ENCODE data around the gene ELL.

Gene ELL

DNA sequence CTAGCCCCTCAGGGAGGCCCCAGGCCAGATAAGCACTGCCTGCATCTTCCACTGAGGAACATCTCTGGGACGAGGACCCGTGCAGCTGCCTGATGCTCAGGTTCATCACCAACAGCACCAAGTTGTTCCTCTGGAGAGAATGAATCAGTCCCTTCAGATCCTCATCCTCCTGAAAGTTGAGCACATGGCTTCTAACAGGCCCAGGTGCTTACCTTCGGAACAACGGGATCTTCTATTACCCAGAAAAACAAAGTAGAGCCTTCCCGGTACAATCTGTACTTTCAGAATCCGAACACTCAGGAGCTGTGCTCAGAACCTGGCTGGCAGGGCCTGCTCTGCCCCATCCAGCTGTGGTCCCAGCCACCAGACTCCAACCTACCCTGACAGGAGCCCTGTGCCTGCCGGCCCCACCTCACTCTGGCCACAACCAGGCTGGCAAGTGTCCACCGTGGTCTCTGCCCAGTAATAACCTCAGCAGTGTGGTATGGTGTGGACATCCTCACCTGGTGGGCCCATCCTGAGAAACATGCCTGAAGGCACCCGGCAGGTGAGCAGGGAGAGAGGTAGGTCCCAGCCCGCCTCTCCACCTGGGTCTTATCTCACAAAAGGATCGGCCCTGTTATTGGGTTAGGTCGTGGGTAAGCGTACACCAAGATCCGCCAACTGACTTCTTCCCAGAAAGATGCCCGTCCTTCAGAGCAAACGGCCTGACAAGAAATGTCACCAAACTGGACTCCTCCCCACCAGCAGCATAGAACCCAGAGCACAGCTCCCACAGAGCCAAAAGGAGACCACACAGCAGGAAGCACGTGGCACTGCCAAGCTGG is 34.1 kb downstream of the ELL start:
- ATAC-seq, result no peak

- no peak for ATAC-seq
Observed at GRCh38 chr19:18486746-18487145, 35.1 kb downstream of the ELL start.

- no peak for ATAC-seq
Observed at GRCh38 chr19:18484992-18485391, 36.9 kb downstream of the ELL start.

GRCh38 chr19:18483119-18483890 is 38.6 kb downstream of the ELL start:
- ATAC-seq, result no peak

DNA sequence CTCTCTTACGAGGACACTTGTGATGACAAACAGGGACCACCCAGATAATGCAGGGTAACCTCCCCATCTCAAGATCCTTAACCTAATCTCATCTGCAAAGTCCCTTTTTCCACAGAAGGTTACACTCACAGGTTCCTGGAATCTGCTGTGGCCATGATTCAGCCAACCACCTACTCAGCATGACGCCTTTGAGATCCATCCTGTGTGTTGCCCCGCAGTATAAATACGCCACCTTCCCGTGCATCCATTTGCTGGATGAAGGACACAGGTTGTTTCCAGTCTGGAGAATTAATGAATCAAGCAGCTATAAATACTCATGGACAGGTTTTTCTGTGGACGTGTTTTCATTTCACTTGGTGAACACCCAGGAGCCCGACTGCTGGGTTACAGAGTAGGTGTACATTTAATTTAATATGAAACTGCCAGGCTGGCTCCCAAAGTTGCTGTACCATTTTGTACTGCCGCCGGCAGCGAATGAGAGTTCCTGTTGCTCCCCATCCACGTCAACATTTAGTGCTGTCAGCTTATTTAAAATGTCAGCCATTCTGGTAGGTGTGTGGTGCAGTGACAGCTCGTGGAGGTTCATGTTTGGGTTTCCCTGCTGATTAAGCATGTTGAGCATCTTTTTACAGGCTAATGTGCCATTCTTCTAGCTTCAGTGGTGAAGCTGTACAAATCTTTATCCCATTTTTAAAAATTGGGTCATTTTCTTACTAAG is 40.2 kb downstream of the ELL start:
- ATAC-seq, result no peak

GRCh38 chr19:18480006-18480691 is 41.7 kb downstream of the ELL start:
- no peak for ATAC-seq

- peak; percentile 79 to 81 for ATAC-seq
Observed at GRCh38 chr19:18478545-18479311, 43.1 kb downstream of the ELL start.

- no peak for ATAC-seq
Observed at GRCh38 chr19:18477974-18478373, 43.9 kb downstream of the ELL start.

GRCh38 chr19:18477042-18477779 is 44.7 kb downstream of the ELL start:
- no peak for ATAC-seq

- ATAC-seq, result no peak
Observed at GRCh38 chr19:18476507-18477041, 45.3 kb downstream of the ELL start.

DNA sequence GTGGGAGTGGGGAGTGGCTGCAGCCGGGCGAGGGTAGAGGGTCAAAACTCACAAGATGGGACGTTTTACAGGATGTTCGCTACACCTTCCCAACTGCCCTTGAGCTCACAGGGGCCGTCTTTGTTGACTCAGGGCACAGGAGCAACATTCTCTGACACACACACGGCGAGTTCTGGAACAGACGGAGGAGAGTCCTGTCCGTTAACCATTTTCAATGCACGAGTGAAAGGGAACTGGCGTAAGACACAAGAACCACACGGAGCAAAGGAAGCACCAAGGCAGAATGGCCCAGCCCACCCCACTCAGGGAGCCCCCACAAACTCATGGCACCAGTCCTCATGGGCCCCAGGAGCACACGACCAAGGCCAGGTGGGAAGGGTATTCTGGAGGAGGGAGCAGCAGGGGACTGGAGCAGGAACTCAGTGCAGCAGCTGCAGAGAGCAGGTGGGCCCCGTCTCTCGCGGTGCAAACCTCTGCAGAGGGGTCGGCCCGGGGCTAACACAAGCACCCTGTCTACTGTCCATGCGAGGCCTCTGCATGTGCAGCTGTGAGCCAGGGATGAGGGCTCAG is 46.0 kb downstream of the ELL start:
- ATAC-seq, result no peak

DNA sequence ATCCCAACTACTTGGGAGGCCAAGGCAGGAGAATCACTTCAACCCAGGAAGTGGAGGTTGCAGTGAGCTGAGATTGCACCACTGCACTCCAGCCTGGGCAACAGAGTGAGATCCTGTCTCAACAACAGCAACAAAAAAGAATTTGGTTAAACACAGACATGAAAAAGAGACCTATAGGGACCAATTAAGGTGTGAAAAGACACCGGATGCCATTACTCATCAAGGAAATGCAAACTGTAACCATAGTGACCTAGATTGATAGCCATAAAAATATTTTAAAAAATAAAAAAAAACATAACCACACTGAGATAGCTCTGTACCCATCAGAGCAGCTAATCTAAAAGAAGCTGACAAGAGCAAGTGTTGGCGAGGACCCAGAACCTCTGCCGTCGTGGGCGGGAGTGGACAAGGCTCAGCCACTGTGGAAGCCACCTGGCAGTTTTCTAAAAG is 46.8 kb downstream of the ELL start:
- ATAC-seq, result peak; percentile 39 to 62

- no peak for ATAC-seq
Observed at GRCh38 chr19:18474366-18474887, 47.4 kb downstream of the ELL start.

DNA sequence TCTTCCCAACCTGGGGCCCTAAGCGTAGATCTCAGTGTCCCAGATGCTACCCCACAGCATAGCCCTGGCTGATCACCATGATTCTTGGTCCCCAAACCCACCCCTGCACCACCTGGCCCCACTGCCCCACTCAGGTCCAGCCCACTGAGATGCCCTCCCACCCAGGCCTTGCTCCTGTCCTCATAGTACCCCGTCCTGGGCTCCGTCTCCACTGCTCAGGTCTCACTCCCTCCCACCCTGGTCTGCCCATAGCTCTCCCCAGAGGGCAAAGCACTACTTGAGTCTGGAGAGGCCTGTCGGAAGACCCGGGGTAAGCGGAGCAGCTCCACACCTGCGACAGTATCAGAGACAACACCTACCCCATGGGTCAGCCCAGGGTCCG is 48.2 kb downstream of the ELL start:
- ATAC-seq, result no peak

DNA sequence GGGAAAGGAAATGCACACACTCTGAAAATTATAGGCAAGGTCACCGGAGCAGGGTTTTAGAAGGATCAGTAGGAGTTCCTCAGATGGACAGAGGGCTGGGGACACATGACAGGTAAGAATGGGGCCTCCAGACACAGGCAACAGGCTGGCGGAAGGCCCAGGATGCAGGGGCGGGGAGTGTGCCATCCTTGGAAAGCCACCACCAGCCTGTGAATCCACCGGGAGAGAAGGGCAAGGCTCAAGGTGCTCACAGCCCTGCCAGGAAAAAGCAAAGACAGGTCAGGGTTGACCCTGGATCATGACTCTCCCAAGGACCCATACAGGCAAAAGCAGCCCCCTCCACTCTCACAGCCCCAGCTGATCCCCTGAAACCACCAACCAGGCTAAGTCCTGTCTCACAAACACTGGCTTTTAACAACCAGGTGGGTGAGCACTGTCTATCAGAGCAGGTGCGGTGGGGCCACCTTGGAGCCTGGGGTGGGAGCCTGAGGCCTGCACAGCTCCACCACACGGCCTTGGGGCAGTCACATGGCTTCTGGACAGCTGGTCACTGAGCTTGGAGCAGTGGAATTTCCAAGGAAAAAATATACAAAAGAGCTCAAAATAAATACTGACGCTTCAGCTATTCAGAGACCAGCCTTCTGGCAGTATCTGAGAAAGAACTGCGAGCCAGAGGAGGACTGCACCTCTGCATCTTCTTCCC is 48.7 kb downstream of the ELL start:
- no peak for ATAC-seq

DNA sequence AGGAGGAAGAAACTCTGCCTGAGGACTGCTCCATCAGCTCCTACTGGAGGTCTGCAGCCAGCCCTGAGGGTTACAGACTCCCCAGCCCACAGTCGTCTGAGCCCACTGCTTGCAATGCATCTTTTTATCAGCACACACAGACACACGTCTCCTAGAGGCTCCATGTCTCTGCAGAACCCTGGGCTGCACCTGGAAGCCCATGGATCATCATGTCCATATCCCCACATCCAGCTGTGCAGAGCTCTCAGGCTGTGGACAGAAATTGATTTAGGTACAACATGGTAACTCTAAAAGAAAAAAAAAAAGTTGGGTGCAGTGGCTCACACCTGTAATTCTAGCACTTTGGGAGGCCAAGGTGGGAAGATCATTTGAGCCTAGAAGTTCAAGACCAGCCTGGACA is 51.1 kb downstream of the ELL start:
- ATAC-seq, result no peak

DNA sequence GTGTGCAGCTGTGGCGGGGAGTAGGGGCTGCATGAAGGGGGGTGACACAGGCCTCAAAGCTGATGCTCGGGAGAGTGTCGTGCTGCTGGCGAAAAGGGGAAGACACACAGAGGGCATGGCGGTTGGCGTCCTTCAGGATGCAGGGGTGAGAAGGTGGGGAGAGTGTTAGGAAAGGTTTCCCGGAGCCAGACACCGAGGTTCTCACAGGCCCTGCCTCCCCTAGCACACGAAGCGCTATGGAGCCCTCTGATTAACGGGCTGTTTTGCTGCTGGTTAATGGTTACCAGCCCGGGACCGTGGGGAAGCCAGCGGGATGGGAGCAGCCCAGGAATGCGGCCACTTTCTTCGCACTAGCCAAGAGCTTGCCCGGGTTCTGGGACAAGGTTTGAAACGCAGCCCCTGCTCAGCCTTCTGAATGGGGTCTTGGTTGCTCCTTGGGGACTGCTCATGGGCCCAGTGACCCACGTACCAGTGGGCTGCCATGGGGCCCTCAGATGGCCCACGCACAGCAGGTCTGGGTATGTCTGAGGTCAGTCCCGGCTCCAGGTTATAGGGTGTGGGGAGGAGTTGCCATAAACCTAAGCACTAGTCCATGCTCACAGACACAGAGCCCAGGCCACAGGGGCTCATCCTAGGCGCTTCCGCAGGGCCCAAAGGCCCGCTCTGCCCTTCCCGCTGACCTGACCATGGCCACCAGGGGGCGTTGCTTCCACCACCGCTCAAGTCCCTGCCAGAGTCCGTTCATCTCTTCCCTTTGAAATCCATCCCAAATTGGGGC is 52.6 kb downstream of the ELL start:
- ATAC-seq, result peak; percentile 41 to 60

GRCh38 chr19:18468517-18468916 is 53.4 kb downstream of the ELL start:
- no peak for ATAC-seq

GRCh38 chr19:18467978-18468377 is 53.9 kb downstream of the ELL start:
- no peak for ATAC-seq

All from activated CD4-positive, CD25-positive, alpha-beta regulatory T cell treated with anti-CD3 and anti-CD28 coated beads, Interleukin-2, amount 50 U/mL, for 24 hours (primary cell).